ENCODE data around the gene HNRNPU.

DNA sequence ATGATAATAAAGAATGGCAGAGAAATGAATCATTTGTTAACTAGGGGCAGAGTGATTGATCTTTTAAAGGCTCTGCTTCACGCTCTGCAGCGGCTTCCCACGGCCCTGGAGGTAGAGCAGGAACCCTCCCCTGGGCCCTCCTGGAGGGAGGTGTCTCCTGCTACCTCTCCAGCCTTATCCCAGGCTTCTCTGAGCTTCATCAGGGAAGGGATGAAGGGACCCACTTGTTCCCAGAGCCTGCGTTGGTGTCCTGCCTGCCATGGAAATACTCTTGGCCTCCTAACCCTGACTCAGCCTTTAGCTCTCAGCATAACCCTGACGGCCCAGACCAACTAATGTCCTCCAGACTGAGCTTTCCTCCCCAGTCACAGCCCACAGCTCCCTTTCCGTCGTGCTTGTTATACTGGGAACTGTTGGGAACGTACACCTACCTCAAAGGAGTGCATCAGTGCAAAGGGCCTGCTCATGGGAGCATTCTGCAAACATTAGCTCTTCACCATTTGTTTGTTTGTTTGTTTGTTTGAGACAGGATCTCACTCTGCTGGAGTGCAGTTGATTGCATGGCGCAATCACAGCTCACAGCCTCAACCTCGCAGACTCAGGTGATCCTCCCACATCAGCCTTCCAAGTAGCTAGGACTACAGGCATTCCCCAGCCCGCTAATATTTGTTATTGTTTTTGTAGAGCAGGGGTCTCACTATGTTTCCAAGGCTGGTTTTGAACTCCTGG, 17.4 kb upstream of the HNRNPU start:
- TF ChIP-seq CTCF (IDR thresholded peaks at IDR 0.05; ENCODE audit: insufficient read depth, low read length) (no peak), SPI1 (IDR thresholded peaks at IDR 0.05; ENCODE audit: borderline replicate concordance, low read depth) (no peak)
